Naive thymus-derived CD4-positive, alpha-beta T cell (primary cell): ENCODE results near the gene RAET1G. TPM values are rescaled to one million over a fixed set of nuclear protein-coding genes. Genes with fewer than 3 reads are reported as not detected.
"Not testable (repeated sequence)": the region's sequence is repeated elsewhere in the genome, so short reads cannot be mapped to it uniquely, and the experiment has no call there.

Experiments used
- ATAC-seq: fragments of 150-1000 bp; cut with Tn5 transposase; 2 replicates; pipeline ENCODE4 v1.10.0; 2021; ENCODE audit warnings: mild to moderate bottlenecking, moderate library complexity
- CTCF ChIA-PET: fragments of 350-600 bp; sonication (Branson Sonifier 250); formaldehyde crosslinking; loops from one replicate; lab custom pipeline; 2021; ENCODE audit warnings: antibody characterized with exemption; lab: Charles Lee
- POLR2A ChIA-PET: fragments of 350-600 bp; sonication (Branson Sonifier 250); formaldehyde crosslinking; loops from one replicate; lab custom pipeline; 2021; ENCODE audit warnings: antibody characterized with exemption, inconsistent platforms; lab: Charles Lee
- DNase-seq, 9 donors: peaks; one replicate each; pipeline versions ENCODE4 v3.0.0 to v3.0.0-alpha.2; 2020 to 2022; ENCODE audit warnings: mixed read lengths in 1 of 9
- H3K27ac ChIP-seq: one replicate; pipeline ENCODE4 v1.7.0; 2013; ENCODE audit warnings: mild to moderate bottlenecking, low read depth, low read length, moderate library complexity
- H3K27me3 ChIP-seq, 2 donors: one replicate each; pipeline ENCODE4 v1.7.0; 2013; ENCODE audit warnings: low read length in 2 of 2, mild to moderate bottlenecking in 2 of 2, moderate library complexity in 2 of 2; ENCODE audit not compliant: control insufficient read depth in 2 of 2, insufficient read depth in 2 of 2
- H3K36me3 ChIP-seq, 3 experiments: 1 replicate in 2 of 3; 2 replicates in 1 of 3; pipeline ENCODE4 v1.7.0; 2013; ENCODE audit warnings: low read length in 3 of 3, mild to moderate bottlenecking in 3 of 3, moderate library complexity in 1 of 3; ENCODE audit not compliant: insufficient read depth in 3 of 3, control insufficient read depth in 2 of 3
- H3K4me1 ChIP-seq, 2 donors: one replicate each; pipeline ENCODE4 v1.7.0; 2013; ENCODE audit warnings: low read length in 2 of 2, mild to moderate bottlenecking in 2 of 2, moderate library complexity in 1 of 2; ENCODE audit not compliant: control insufficient read depth in 2 of 2, insufficient read depth in 2 of 2
- H3K4me3 ChIP-seq: 2 replicates; pipeline ENCODE4 v1.7.0; 2013; ENCODE audit warnings: mild to moderate bottlenecking, low read length
- H3K9me3 ChIP-seq, 3 experiments: 1 replicate in 2 of 3; 2 replicates in 1 of 3; pipeline ENCODE4 v1.7.0; 2013; ENCODE audit warnings: low read length in 3 of 3; ENCODE audit not compliant: control insufficient read depth in 2 of 3
- H3K27ac Mint-ChIP-seq, 9 donors: one replicate each; pipeline ENCODE4 v1.8.0; 2020 to 2022; ENCODE audit warnings: mixed read lengths in 9 of 9, mild to moderate bottlenecking in 8 of 9, moderate library complexity in 5 of 9, inconsistent platforms in 2 of 9
- H3K27me3 Mint-ChIP-seq, 5 donors: one replicate each; pipeline ENCODE4 v1.8.0; 2021 to 2022; ENCODE audit warnings: mixed read lengths in 5 of 5, mild to moderate bottlenecking in 1 of 5
- H3K36me3 Mint-ChIP-seq, 5 donors: one replicate each; pipeline ENCODE4 v1.8.0; 2020 to 2022; ENCODE audit warnings: mixed read lengths in 5 of 5, mild to moderate bottlenecking in 3 of 5, inconsistent platforms in 1 of 5
- H3K4me1 Mint-ChIP-seq, 7 donors: one replicate each; pipeline ENCODE4 v1.8.0; 2020 to 2022; ENCODE audit warnings: mixed read lengths in 7 of 7, mild to moderate bottlenecking in 3 of 7, inconsistent platforms in 1 of 7
- H3K4me3 Mint-ChIP-seq, 10 donors: one replicate each; pipeline ENCODE4 v1.8.0; 2020 to 2022; ENCODE audit warnings: mild to moderate bottlenecking in 10 of 10, mixed read lengths in 10 of 10, moderate library complexity in 6 of 10, inconsistent platforms in 2 of 10
- H3K9me3 Mint-ChIP-seq, 11 donors: one replicate each; pipeline ENCODE4 v1.8.0; 2020 to 2022; ENCODE audit warnings: mixed read lengths in 11 of 11, mild to moderate bottlenecking in 4 of 11, inconsistent platforms in 1 of 11, moderate library complexity in 1 of 11
- intact Hi-C, 2 donors: fragments of 100-400 bp; cut with micrococcal nuclease; formaldehyde crosslinking; loops; one replicate each; pipeline ENCODE4 v1.15.1; 2023
- polyA plus RNA-seq, 2 donors: library from polyadenylated mRNA; unstranded; fragments of 300-500 nt; fragmentation: Illumina TruSeq; gene quantifications; one replicate each; pipeline ENCODE4 v1.2.3, GENCODE V29; 2021
- total RNA-seq, 6 experiments: library from RNA in 5 of 6; stranded (reverse) in 5 of 6; gene quantifications; 1 replicate in 5 of 6; 2 replicates in 1 of 6; pipeline ENCODE4 v1.2.3 and lab custom pipeline; 2021 to 2026

Gene RAET1G
- total and polyA plus RNA-seq, 7 experiments from 2014 or later = not detected

- H3K9me3 Mint-ChIP-seq, POLR2A ChIA-PET, H3K36me3 ChIP-seq, DNase-seq, H3K27ac ChIP-seq, H3K36me3 Mint-ChIP-seq, CTCF ChIA-PET, ATAC-seq, H3K9me3 ChIP-seq: not testable (repeated sequence)
- peak overlapping the region; percentile 38 to 88 (median 80) for H3K4me3 Mint-ChIP-seq
- Histone ChIP-seq H3K4me3 (peak overlapping the region; percentile 57), H3K27me3 (peaks cover 31 to 52% of the 10 kb centered on the region in 2 donors), H3K4me1 (peaks cover 14 to 20% of the 10 kb centered on the region in 2 donors)
- intact Hi-C loops = loop anchor here (10.0 kb wide), 2 partner anchors 397 to 457 kb away; no protein-coding TSS in a partner anchor
- peak overlapping the region in 2 of 9 donors; percentile 85 to 92 for H3K27ac Mint-ChIP-seq
- H3K27me3 Mint-ChIP-seq = peaks cover 68 to 93% (median 70%) of the 10 kb centered on the region in 5 donors
- H3K4me1 Mint-ChIP-seq = peaks cover 13 to 52% (median 35%) of the 10 kb centered on the region in 7 donors
Measured at GRCh38 chr6:149938013-149938570, 15.2 kb upstream of the RAET1G start.

- Histone ChIP-seq H3K9me3 (no peaks in the 10 kb centered on the region), H3K4me3 (no peak overlapping the region), H3K27ac (no peak overlapping the region), H3K36me3 (no peaks in the 10 kb centered on the region), H3K27me3 (peaks cover 31 to 52% of the 10 kb centered on the region in 2 donors), H3K4me1 (peaks cover 14 to 20% of the 10 kb centered on the region in 2 donors)
- DNase-seq (no peak), ATAC-seq (no peak)
- peaks cover 11 to 47% (median 33%) of the 10 kb centered on the region in 7 donors for H3K4me1 Mint-ChIP-seq
- H3K9me3 Mint-ChIP-seq = peaks cover 0 to 4% (median 0%) of the 10 kb centered on the region in 11 donors
- peaks cover 74 to 91% (median 78%) of the 10 kb centered on the region in 5 donors for H3K27me3 Mint-ChIP-seq
- H3K4me3 Mint-ChIP-seq = peak overlapping the region in 3 of 10 donors; percentile 0 to 26 (median 16)
- CTCF ChIA-PET = no interaction called here
- POLR2A ChIA-PET = no interaction called here
- no peak overlapping the region for H3K27ac Mint-ChIP-seq
- intact Hi-C loops = loop anchor here (10.0 kb wide), 2 partner anchors 398 to 458 kb away; no protein-coding TSS in a partner anchor
- peaks cover 0 to 5% (median 1%) of the 10 kb centered on the region in 5 donors for H3K36me3 Mint-ChIP-seq
Measured at GRCh38 chr6:149936743-149937142, 13.8 kb upstream of the RAET1G start.

- no peak for DNase-seq
- Histone ChIP-seq H3K36me3 (no peaks in the 10 kb centered on the region), H3K27ac (no peak overlapping the region), H3K9me3 (no peaks in the 10 kb centered on the region), H3K27me3 (peaks cover 31 to 58% of the 10 kb centered on the region in 2 donors), H3K4me1 (peaks cover 14 to 18% of the 10 kb centered on the region in 2 donors), H3K4me3 (no peak overlapping the region)
- CTCF ChIA-PET = interaction anchor here (2.2 kb wide), 1 partner anchor 81 kb away, joined by 13 read pairs; no protein-coding TSS in a partner anchor
- ATAC-seq = no peak
- H3K4me3 Mint-ChIP-seq = no peak overlapping the region
- intact Hi-C loops = loop anchor here (2.0 to 10.0 kb wide), 3 partner anchors 133 to 459 kb away; partner anchors contain the start of gene ULBP3 (in 1 of the 2)
- H3K4me1 Mint-ChIP-seq = peaks cover 7 to 38% (median 25%) of the 10 kb centered on the region in 7 donors
- no peak overlapping the region for H3K27ac Mint-ChIP-seq
- peaks cover 0 to 5% (median 0%) of the 10 kb centered on the region in 5 donors for H3K36me3 Mint-ChIP-seq
- POLR2A ChIA-PET = no interaction called here
- H3K27me3 Mint-ChIP-seq = peaks cover 81 to 91% (median 87%) of the 10 kb centered on the region in 5 donors
- peaks cover 0 to 4% (median 0%) of the 10 kb centered on the region in 11 donors for H3K9me3 Mint-ChIP-seq
Measured at GRCh38 chr6:149935668-149936067, 12.7 kb upstream of the RAET1G start.

- peaks cover 0 to 5% (median 0%) of the 10 kb centered on the region in 5 donors for H3K36me3 Mint-ChIP-seq
- Histone ChIP-seq H3K27ac (no peak overlapping the region), H3K4me1 (peaks cover 14% of the 10 kb centered on the region in 2 donors), H3K9me3 (no peaks in the 10 kb centered on the region), H3K36me3 (no peaks in the 10 kb centered on the region), H3K27me3 (peaks cover 29 to 58% of the 10 kb centered on the region in 2 donors), H3K4me3 (no peak overlapping the region)
- intact Hi-C loops = loop anchor here (2.0 to 10.0 kb wide), 3 partner anchors 134 to 460 kb away; partner anchors contain the start of gene ULBP3 (in 1 of the 2)
- H3K27me3 Mint-ChIP-seq = peaks cover 81 to 91% (median 87%) of the 10 kb centered on the region in 5 donors
- ChIA-PET POLR2A (no interaction called here), CTCF (interaction anchor here (2.2 kb wide), 1 partner anchor 82 kb away, joined by 13 read pairs; no protein-coding TSS in a partner anchor)
- peak overlapping the region in 2 of 9 donors; percentile 21 to 39 for H3K27ac Mint-ChIP-seq
- no peak for DNase-seq
- no peak overlapping the region for H3K4me3 Mint-ChIP-seq
- H3K9me3 Mint-ChIP-seq = peaks cover 0 to 4% (median 0%) of the 10 kb centered on the region in 11 donors
- ATAC-seq = no peak
- peaks cover 6 to 34% (median 21%) of the 10 kb centered on the region in 7 donors for H3K4me1 Mint-ChIP-seq
Measured at GRCh38 chr6:149935246-149935645, 12.3 kb upstream of the RAET1G start.

GRCh38 chr6:149934249-149935156, 11.6 kb upstream of the RAET1G start:
- no peaks in the 10 kb centered on the region for H3K9me3 ChIP-seq
- peak; percentile 76 for ATAC-seq
- intact Hi-C loops = loop anchor here (1.0 to 10.0 kb wide), 6 partner anchors 30 to 460 kb away; partner anchors contain the start of gene ULBP3 (in 2 of the 2)
- DNase-seq = peak in 8 of 9 donors; percentile 50 to 76 (median 70)
- peaks cover 12 to 14% of the 10 kb centered on the region in 2 donors for H3K4me1 ChIP-seq
- peaks cover 26 to 58% of the 10 kb centered on the region in 2 donors for H3K27me3 ChIP-seq
- peaks cover 0 to 5% (median 0%) of the 10 kb centered on the region in 5 donors for H3K36me3 Mint-ChIP-seq
- ChIA-PET CTCF (interaction anchor here (2.2 kb wide), 1 partner anchor 82 kb away, joined by 13 read pairs; no protein-coding TSS in a partner anchor), POLR2A (no interaction called here)
- H3K4me1 Mint-ChIP-seq = peaks cover 6 to 28% (median 19%) of the 10 kb centered on the region in 7 donors
- peak overlapping the region in 4 of 9 donors; percentile 2 to 39 (median 28) for H3K27ac Mint-ChIP-seq
- peaks cover 0 to 4% (median 0%) of the 10 kb centered on the region in 11 donors for H3K9me3 Mint-ChIP-seq
- no peak overlapping the region for H3K27ac ChIP-seq
- H3K36me3 ChIP-seq = no peaks in the 10 kb centered on the region
- no peak overlapping the region for H3K4me3 ChIP-seq
- peaks cover 81 to 91% (median 87%) of the 10 kb centered on the region in 5 donors for H3K27me3 Mint-ChIP-seq
- peak overlapping the region in 1 of 10 donors; percentile 41 for H3K4me3 Mint-ChIP-seq

- Mint-ChIP-seq H3K9me3 (peaks cover 0 to 6% (median 0%) of the 10 kb centered on the region in 11 donors), H3K27ac (no peak overlapping the region), H3K4me3 (no peak overlapping the region), H3K36me3 (no peaks in the 10 kb centered on the region), H3K27me3 (peaks cover 84 to 92% (median 88%) of the 10 kb centered on the region in 5 donors), H3K4me1 (peaks cover 0 to 20% (median 11%) of the 10 kb centered on the region in 7 donors)
- H3K36me3 ChIP-seq = no peaks in the 10 kb centered on the region
- intact Hi-C loops = loop anchor here (5.0 to 10.0 kb wide), 3 partner anchors 134 to 461 kb away; partner anchors contain the start of gene ULBP3 (in 1 of the 2)
- ChIA-PET POLR2A (no interaction called here), CTCF (interaction anchor here (1.1 kb wide), 1 partner anchor 83 kb away, joined by 4 read pairs; no protein-coding TSS in a partner anchor)
- no peak overlapping the region for H3K4me3 ChIP-seq
- peaks cover 4% of the 10 kb centered on the region in 2 donors for H3K4me1 ChIP-seq
- no peaks in the 10 kb centered on the region for H3K9me3 ChIP-seq
- no peak overlapping the region for H3K27ac ChIP-seq
- H3K27me3 ChIP-seq = peaks cover 16 to 49% of the 10 kb centered on the region in 2 donors
- ATAC-seq (no peak), DNase-seq (peak in 1 of 9 donors; percentile 8)
Measured at GRCh38 chr6:149933461-149933860, 10.5 kb upstream of the RAET1G start.
